ENCODE data around the gene COL5A1. TPM values are rescaled to one million over a fixed set of nuclear protein-coding genes. Genes with fewer than 3 reads are reported as not detected.
A peak's percentile ranks its signal among the peaks of the same experiment; 100 is the strongest.
"Not testable (repeated sequence)": the region's sequence is repeated elsewhere in the genome, so short reads cannot be mapped to it uniquely, and the experiment has no call there.

COL5A1 gene
- total RNA-seq, 4 donors from 2014 or later = 4.0 to 12.8 (median 6.3) TPM

GRCh38 chr9:134666831-134667230 is 25.2 kb downstream of the COL5A1 start:
- no peaks in the 10 kb centered on the region for H3K27me3 ChIP-seq
- peaks cover 0 to 54% (median 15%) of the 10 kb centered on the region in 3 donors for H3K4me1 ChIP-seq
- H3K36me3 ChIP-seq = no peaks in the 10 kb centered on the region
- intact Hi-C loops (cut with DNase I) = no loop called here
- H3K9me3 ChIP-seq = no peaks in the 10 kb centered on the region
- WGBS, 2 donors = 48 to 59% methylated on average over 7 of the region's 7 CpGs
- no peak for DNase-seq
- no peak overlapping the region for H3K27ac ChIP-seq
- TF ChIP-seq, protein P1, sequence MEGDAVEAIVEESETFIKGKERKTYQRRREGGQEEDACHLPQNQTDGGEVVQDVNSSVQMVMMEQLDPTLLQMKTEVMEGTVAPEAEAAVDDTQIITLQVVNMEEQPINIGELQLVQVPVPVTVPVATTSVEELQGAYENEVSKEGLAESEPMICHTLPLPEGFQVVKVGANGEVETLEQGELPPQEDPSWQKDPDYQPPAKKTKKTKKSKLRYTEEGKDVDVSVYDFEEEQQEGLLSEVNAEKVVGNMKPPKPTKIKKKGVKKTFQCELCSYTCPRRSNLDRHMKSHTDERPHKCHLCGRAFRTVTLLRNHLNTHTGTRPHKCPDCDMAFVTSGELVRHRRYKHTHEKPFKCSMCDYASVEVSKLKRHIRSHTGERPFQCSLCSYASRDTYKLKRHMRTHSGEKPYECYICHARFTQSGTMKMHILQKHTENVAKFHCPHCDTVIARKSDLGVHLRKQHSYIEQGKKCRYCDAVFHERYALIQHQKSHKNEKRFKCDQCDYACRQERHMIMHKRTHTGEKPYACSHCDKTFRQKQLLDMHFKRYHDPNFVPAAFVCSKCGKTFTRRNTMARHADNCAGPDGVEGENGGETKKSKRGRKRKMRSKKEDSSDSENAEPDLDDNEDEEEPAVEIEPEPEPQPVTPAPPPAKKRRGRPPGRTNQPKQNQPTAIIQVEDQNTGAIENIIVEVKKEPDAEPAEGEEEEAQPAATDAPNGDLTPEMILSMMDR (IDR thresholded peaks at IDR 0.05) = no peak
- TF ChIP-seq POLR2A (IDR thresholded peaks at IDR 0.05) = no peak
- H3K4me3 ChIP-seq = no peak overlapping the region

GRCh38 chr9:134668977-134669376 is 27.4 kb downstream of the COL5A1 start:
- H3K27me3 ChIP-seq; H3K36me3 ChIP-seq; H3K9me3 ChIP-seq; DNase-seq; H3K4me3 ChIP-seq; intact Hi-C loops (cut with DNase I): not testable (repeated sequence)
- Histone ChIP-seq H3K27ac (peak overlapping the region in 1 of 4 donors; percentile 29), H3K4me1 (peaks cover 0 to 37% (median 0%) of the 10 kb centered on the region in 3 donors)

DNA sequence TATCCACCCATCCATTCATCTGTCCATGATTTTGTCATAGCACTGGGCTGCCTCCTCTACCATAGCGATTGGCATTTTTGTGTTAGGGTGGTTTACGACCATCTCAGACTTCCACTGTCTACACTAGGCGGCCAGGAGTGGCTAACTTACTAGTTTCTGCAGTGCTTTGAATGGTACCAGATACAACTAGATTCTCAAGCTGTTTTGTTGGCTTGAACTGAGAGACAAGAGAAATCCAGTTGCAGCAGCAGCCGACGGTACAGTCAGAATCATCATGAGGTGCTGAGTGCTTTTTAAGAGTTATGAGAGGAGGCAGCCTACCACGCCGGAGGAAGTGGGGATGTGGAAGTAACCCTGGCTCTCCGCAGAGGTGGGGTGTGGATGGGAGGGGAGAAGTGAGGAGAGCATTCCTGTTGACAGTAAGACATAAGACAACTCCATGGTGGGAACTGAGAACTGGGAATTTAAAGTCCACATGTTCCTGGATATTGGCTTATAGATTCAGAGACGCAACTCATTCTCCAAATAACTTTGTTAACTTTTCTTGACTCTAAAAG is 27.9 kb downstream of the COL5A1 start:
- 75 to 83% methylated on average over 9 of the region's 9 CpGs for WGBS, 2 donors
- peak overlapping the region in 2 of 4 donors; percentile 29 to 51 for H3K27ac ChIP-seq
- no peak for TF ChIP-seq POLR2A (IDR thresholded peaks at IDR 0.05)
- TF ChIP-seq, protein P1 (IDR thresholded peaks at IDR 0.05) = no peak
- H3K4me1 ChIP-seq = peaks cover 0 to 37% (median 0%) of the 10 kb centered on the region in 3 donors
- no peak for DNase-seq
- H3K9me3 ChIP-seq = no peaks in the 10 kb centered on the region
- no peaks in the 10 kb centered on the region for H3K27me3 ChIP-seq
- no peaks in the 10 kb centered on the region for H3K36me3 ChIP-seq
- intact Hi-C loops (cut with DNase I) = no loop called here
- H3K4me3 ChIP-seq = no peak overlapping the region

GRCh38 chr9:134670042-134670525 is 28.5 kb downstream of the COL5A1 start:
- Histone ChIP-seq H3K4me1 (peaks cover 0 to 37% (median 0%) of the 10 kb centered on the region in 3 donors), H3K27me3 (no peaks in the 10 kb centered on the region), H3K27ac (peak overlapping the region in 2 of 4 donors; percentile 39 to 51), H3K36me3 (no peaks in the 10 kb centered on the region), H3K4me3 (no peak overlapping the region), H3K9me3 (no peaks in the 10 kb centered on the region)
- TF ChIP-seq, protein P1 (IDR thresholded peaks at IDR 0.05) = no peak
- TF ChIP-seq POLR2A (IDR thresholded peaks at IDR 0.05) = no peak
- intact Hi-C loops (cut with DNase I) = no loop called here
- no peak for DNase-seq
- WGBS, 2 donors = 23 to 35% methylated on average over 5 to 6 of the region's 6 CpGs

DNA sequence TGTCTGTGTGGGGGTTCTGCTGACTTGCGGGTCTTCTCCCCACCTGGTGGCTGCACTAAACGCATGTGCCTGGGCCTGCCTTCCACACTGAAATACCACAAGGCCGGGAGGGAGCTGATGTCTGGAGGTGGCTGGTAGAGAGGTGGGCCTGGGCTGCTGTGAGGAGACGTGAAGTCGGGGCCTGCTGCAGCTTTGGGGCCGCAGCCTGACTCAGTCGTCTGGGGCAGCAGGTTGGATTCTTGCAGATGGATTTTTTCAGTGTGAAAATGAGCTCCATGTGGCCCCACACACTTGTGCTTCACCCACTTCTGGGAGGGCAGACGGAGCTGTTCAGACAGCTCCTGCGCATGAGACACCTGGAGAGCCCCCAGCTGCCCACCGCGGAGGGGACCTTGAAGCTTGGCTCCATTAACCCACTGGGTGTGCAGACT is 29.3 kb downstream of the COL5A1 start:
- Histone ChIP-seq H3K9me3 (peaks cover 0 to 5% (median 0%) of the 10 kb centered on the region in 3 donors), H3K27me3 (no peaks in the 10 kb centered on the region), H3K27ac (peak overlapping the region in 3 of 4 donors; percentile 1 to 50 (median 39)), H3K4me1 (peaks cover 0 to 37% (median 0%) of the 10 kb centered on the region in 3 donors), H3K4me3 (no peak overlapping the region), H3K36me3 (no peaks in the 10 kb centered on the region)
- intact Hi-C loops (cut with DNase I) = no loop called here
- 70 to 77% methylated on average over 6 to 7 of the region's 11 CpGs for WGBS, 2 donors
- DNase-seq = no peak
- TF ChIP-seq, protein P1 (IDR thresholded peaks at IDR 0.05) = no peak
- TF ChIP-seq POLR2A (IDR thresholded peaks at IDR 0.05) = no peak

All from esophagus squamous epithelium (tissue), 5 donors.